Suprapubic skin (tissue), 3 donors: ENCODE measurements around the gene ADAMTSL2.

Source experiments
- CTCF ChIP-seq, 2 donors: fragments of 200-600 bp in 1 of 2; fragments of 450-650 bp in 1 of 2; sonication (generic) in 1 of 2; IDR thresholded peaks; one replicate each; pipeline ENCODE4 v1.5.1; 2016 to 2019; ENCODE audit warnings: antibody characterized with exemption in 2 of 2, mild to moderate bottlenecking in 1 of 2, moderate library complexity in 1 of 2
- EP300 ChIP-seq: sonication (generic); formaldehyde crosslinking; IDR thresholded peaks from one replicate; pipeline ENCODE4 v1.6.1; 2017; ENCODE audit warnings: antibody characterized with exemption
- POLR2A ChIP-seq, 2 donors: fragments of 450-650 bp; IDR thresholded peaks; one replicate each; pipeline ENCODE4 v1.6.1; 2017; ENCODE audit warnings: antibody characterized with exemption in 2 of 2, mild to moderate bottlenecking in 2 of 2, moderate library complexity in 2 of 2

GRCh38 chr9:133487331-133487725 lies 47.2 kb upstream of the ADAMTSL2 start:
- no peak for TF ChIP-seq CTCF (IDR thresholded peaks at IDR 0.05)
- TF ChIP-seq POLR2A (IDR thresholded peaks at IDR 0.05): no peak
- TF ChIP-seq EP300: no peak
